Kidney epithelial cell (primary cell): ENCODE data around the gene SLC26A6. TPM values are rescaled to one million over a fixed set of nuclear protein-coding genes. Genes with fewer than 3 reads are reported as not detected.

Experiments
- DNase-seq: peaks from one replicate; pipeline ENCODE4 v3.0.0-alpha.2; 2010; ENCODE audit warnings: low read depth
- H3K27me3 ChIP-seq: 2 replicates; pipeline ENCODE4 v1.6.0; 2011; ENCODE audit warnings: low read length; ENCODE audit not compliant: control insufficient read depth, insufficient read depth
- H3K36me3 ChIP-seq: 2 replicates; pipeline ENCODE4 v1.5.1; 2011; ENCODE audit warnings: low read length; ENCODE audit not compliant: control insufficient read depth, insufficient read depth
- H3K4me3 ChIP-seq: 2 replicates; pipeline ENCODE4 v1.5.1; 2011; ENCODE audit warnings: low read depth, mild to moderate bottlenecking, control low read depth, low read length
- CTCF ChIP-seq: IDR thresholded peaks from 2 replicates; pipeline ENCODE4 v1.5.1; 2011; ENCODE audit warnings: mild to moderate bottlenecking, moderate library complexity, low read length, control low read depth, inconsistent platforms; ENCODE audit not compliant: insufficient read depth, poor library complexity, severe bottlenecking
- total RNA-seq: library from RNA; depleted of rRNA; stranded (reverse); fragments of >200 nt; gene quantifications from 2 replicates; pipeline ENCODE4 v1.2.3, GENCODE V29; 2015

SLC26A6 gene
- total RNA-seq, 1 donor from 2014 or later = 32.8 TPM

DNA sequence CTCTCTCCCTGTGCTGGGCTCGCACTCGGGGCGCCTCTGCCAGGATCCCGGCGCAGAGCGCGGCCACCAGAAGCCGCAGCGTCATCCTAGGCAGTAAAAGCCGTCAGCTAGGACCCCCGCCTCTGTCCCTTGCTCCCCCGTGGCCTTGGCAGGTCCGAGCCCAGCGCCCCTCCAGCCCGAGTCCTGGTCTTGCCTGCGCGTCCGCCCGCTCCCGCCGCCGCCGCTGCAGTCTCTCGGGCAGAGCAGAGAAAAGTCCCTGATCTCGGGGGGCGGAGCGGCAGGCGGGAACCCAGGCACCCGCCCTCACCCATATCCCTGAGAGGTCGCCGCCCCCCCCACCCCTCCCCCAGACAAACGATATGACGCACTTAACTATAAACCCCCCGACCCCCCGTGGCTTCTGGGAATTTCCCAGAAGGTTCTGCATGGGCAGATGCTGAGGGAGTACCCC is 40.2 kb downstream of the SLC26A6 start, which contains the start of gene COL7A1:
Gene COL7A1 (minus strand): TSS at position 255 of the 451 bp plus-strand sequence. CDS start 170 bp downstream, at position 85.
- TF ChIP-seq CTCF = no peak
- DNase-seq = no peak
- H3K4me3 ChIP-seq = peak within 1 kb of the TSS; percentile 64
- H3K27me3 ChIP-seq = no peaks in the 10 kb centered on the region
- H3K36me3 ChIP-seq = peaks cover 7% of the 10 kb centered on the region

- Histone ChIP-seq H3K4me3 (peak overlapping the region; percentile 64), H3K36me3 (peaks cover 7% of the 10 kb centered on the region), H3K27me3 (no peaks in the 10 kb centered on the region)
- no peak for TF ChIP-seq CTCF
- DNase-seq = no peak
These were observed 40.7 kb downstream of the SLC26A6 start for GRCh38 chr3:48594417-48595049.

- Histone ChIP-seq H3K27me3 (no peaks in the 10 kb centered on the region), H3K4me3 (peak overlapping the region; percentile 64), H3K36me3 (peaks cover 2% of the 10 kb centered on the region)
- no peak for DNase-seq
- no peak for TF ChIP-seq CTCF
These were observed 41.9 kb downstream of the SLC26A6 start for GRCh38 chr3:48593337-48593736.

DNA sequence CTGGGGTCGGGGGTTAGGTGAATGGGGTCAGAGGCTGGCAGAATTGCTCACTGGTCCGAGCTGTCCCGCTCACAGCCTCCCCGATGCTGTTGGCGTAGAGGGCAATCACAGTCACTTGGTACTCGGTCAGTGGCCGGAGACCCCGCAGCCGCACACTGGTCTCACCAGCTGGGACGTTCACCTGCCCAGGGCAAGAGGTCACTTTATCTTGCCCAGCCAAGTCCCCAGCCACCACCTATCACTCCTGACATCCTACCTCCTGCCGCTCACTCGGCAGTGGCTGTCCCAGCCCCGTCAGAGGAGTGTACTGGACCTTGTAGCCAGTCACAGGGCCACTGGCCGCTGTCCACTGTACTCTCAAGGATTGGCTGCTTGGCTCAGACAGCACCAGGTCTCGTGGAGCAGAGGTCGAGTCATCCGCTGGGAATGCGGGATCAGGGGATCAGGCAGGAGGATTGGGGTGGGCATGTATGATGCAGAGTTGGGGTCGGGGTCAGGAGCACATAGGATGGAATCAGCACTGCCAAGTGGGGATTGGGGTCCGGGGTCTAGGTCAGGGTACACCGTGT is 42.7 kb downstream of the SLC26A6 start:
- no peak for DNase-seq
- no peak overlapping the region for H3K4me3 ChIP-seq
- no peak for TF ChIP-seq CTCF
- no peaks in the 10 kb centered on the region for H3K27me3 ChIP-seq
- peaks cover 2% of the 10 kb centered on the region for H3K36me3 ChIP-seq

GRCh38 chr3:48591886-48592518 is 43.3 kb downstream of the SLC26A6 start:
- no peak for TF ChIP-seq CTCF
- Histone ChIP-seq H3K4me3 (no peak overlapping the region), H3K27me3 (no peaks in the 10 kb centered on the region), H3K36me3 (peaks cover 4% of the 10 kb centered on the region)
- DNase-seq = no peak
